ENCODE data around the gene TOPORS. TPM values are rescaled to one million over a fixed set of nuclear protein-coding genes. Genes with fewer than 3 reads are reported as not detected.

Gene TOPORS
- total RNA-seq, 2 donors from 2014 or later, result 25.4 to 29.5 TPM

DNA sequence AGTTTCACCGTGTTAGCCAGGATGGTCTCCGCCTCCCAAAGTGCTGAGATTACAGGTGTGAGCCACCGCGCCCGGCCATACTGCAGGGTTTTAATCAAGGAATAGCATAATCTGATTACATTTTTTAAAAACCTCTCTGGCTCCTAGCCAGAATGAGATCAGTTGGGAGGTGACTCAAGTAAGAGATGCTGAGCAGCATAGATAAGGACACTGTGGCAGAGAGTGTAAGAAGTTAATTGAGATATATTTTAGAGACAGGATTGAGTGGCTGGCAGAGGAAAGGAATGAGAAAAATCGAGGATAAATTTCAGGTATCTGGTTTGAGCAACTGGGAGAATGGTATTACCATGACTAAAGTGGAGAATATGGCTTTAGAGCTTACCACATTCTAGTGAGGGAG, 19.1 kb downstream of the TOPORS start:
- WGBS, 2 experiments (ENCODE audit: insufficient coverage in 1 of 2, insufficient read length in 1 of 2), result 93 to 99% methylated on average over 6 of the region's 6 CpGs
- H3K4me1 ChIP-seq (ENCODE audit: control insufficient read depth, insufficient read depth, low read length), result no peaks in the 10 kb centered on the region
- Mint-ChIP-seq H3K4me3 (no peak overlapping the region), H3K36me3 (ENCODE audit: low read depth) (peaks cover 30% of the 10 kb centered on the region), H3K9me3 (peaks cover 12% of the 10 kb centered on the region), H3K27me3 (ENCODE audit: insufficient read depth) (peaks cover 26% of the 10 kb centered on the region), H3K4me1 (peaks cover 6% of the 10 kb centered on the region), H3K27ac (no peak overlapping the region)
- no peak overlapping the region for H3K9ac ChIP-seq (ENCODE audit: extremely low read depth, low read length, poor library complexity, severe bottlenecking)
- DNase-seq, result no peak
- no peak overlapping the region for H3K27ac ChIP-seq (ENCODE audit: low read depth, low read length)
- peaks cover 16% of the 10 kb centered on the region for H3K9me3 ChIP-seq (ENCODE audit: control insufficient read depth, low read length)
- TF ChIP-seq, protein P1, sequence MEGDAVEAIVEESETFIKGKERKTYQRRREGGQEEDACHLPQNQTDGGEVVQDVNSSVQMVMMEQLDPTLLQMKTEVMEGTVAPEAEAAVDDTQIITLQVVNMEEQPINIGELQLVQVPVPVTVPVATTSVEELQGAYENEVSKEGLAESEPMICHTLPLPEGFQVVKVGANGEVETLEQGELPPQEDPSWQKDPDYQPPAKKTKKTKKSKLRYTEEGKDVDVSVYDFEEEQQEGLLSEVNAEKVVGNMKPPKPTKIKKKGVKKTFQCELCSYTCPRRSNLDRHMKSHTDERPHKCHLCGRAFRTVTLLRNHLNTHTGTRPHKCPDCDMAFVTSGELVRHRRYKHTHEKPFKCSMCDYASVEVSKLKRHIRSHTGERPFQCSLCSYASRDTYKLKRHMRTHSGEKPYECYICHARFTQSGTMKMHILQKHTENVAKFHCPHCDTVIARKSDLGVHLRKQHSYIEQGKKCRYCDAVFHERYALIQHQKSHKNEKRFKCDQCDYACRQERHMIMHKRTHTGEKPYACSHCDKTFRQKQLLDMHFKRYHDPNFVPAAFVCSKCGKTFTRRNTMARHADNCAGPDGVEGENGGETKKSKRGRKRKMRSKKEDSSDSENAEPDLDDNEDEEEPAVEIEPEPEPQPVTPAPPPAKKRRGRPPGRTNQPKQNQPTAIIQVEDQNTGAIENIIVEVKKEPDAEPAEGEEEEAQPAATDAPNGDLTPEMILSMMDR (conservative IDR thresholded peaks at IDR 0.05), result no peak
- peaks cover 8% of the 10 kb centered on the region for H3K36me3 ChIP-seq (ENCODE audit: control insufficient read depth, insufficient read depth, low read length)
- H3K27me3 ChIP-seq (ENCODE audit: control insufficient read depth, insufficient read depth, low read length, poor library complexity, severe bottlenecking), result peaks cover 12% of the 10 kb centered on the region
- no peak overlapping the region for H3K4me3 ChIP-seq (ENCODE audit: low read length)

GRCh38 chr9:32526707-32527048, 25.7 kb downstream of the TOPORS start:
- Histone ChIP-seq H3K4me3 (ENCODE audit: low read length) (peak overlapping the region; percentile 89), H3K9me3 (ENCODE audit: control insufficient read depth, low read length) (peaks cover 44% of the 10 kb centered on the region), H3K9ac (ENCODE audit: extremely low read depth, low read length, poor library complexity, severe bottlenecking) (peak overlapping the region; percentile 59), H3K27ac (ENCODE audit: low read depth, low read length) (no peak overlapping the region), H3K36me3 (ENCODE audit: control insufficient read depth, insufficient read depth, low read length) (no peaks in the 10 kb centered on the region), H3K4me1 (ENCODE audit: control insufficient read depth, insufficient read depth, low read length) (no peaks in the 10 kb centered on the region), H3K27me3 (ENCODE audit: control insufficient read depth, insufficient read depth, low read length, poor library complexity, severe bottlenecking) (peaks cover 10% of the 10 kb centered on the region)
- Mint-ChIP-seq H3K27ac (no peak overlapping the region), H3K36me3 (ENCODE audit: low read depth) (peaks cover 46% of the 10 kb centered on the region), H3K4me3 (peak overlapping the region; percentile 87), H3K4me1 (peaks cover 6% of the 10 kb centered on the region), H3K9me3 (peaks cover 46% of the 10 kb centered on the region), H3K27me3 (ENCODE audit: insufficient read depth) (peaks cover 14% of the 10 kb centered on the region)
- TF ChIP-seq, protein P1 (conservative IDR thresholded peaks at IDR 0.05), result no peak
- WGBS, 2 experiments (ENCODE audit: insufficient coverage in 1 of 2, insufficient read length in 1 of 2), result 80 to 100% methylated on average over 1 of the region's 2 CpGs
- no peak for DNase-seq

DNA sequence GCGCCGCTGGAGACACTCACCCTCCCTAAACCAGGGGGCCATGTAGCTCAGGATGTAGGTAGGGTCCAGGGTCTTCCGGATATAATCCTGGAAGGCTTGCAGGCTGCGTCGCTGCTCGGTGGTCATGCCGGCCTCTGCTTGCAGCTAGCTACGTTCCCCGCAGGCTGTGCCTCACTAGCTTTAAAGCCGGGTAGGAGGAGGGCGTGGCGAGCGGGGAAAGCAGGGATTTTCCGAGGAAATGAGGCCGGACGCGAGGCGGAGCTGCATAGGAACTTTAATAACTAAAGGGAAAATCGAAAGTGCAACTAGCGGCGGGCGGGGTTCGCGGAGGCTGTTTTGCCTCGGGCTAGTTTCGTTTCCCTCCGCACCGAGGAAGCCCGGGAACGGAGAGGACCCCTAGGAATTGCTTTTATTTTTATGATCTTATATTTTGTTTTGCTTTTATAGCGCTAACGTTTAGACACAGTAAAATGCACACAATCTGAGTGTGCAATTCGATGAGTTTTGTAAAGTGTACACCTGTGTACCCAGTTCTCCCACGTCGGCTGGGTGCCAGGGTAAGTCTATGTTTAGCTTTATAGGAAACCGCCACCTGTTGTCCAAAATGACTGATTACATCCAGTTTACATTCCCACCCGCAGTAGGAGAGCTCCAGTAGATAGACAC, 26.2 kb downstream of the TOPORS start, which contains the start of gene RIGI:
Gene RIGI (minus strand): TSS at position 156 of the 666 bp plus-strand sequence. CDS start 30 bp downstream, at position 126.
- peaks cover 9% of the 10 kb centered on the region for H3K27me3 Mint-ChIP-seq (ENCODE audit: insufficient read depth)
- TF ChIP-seq, protein P1 (conservative IDR thresholded peaks at IDR 0.05), result peak; percentile 78
- Histone ChIP-seq H3K4me1 (ENCODE audit: control insufficient read depth, insufficient read depth, low read length) (no peaks in the 10 kb centered on the region), H3K9me3 (ENCODE audit: control insufficient read depth, low read length) (peaks cover 45% of the 10 kb centered on the region), H3K36me3 (ENCODE audit: control insufficient read depth, insufficient read depth, low read length) (no peaks in the 10 kb centered on the region), H3K27ac (ENCODE audit: low read depth, low read length) (no peak within 1 kb of the TSS), H3K4me3 (ENCODE audit: low read length) (peak within 1 kb of the TSS; percentile 89), H3K9ac (ENCODE audit: extremely low read depth, low read length, poor library complexity, severe bottlenecking) (peak within 1 kb of the TSS; percentile 59), H3K27me3 (ENCODE audit: control insufficient read depth, insufficient read depth, low read length, poor library complexity, severe bottlenecking) (peaks cover 5% of the 10 kb centered on the region)
- DNase-seq, result peak; percentile 91
- peaks cover 47% of the 10 kb centered on the region for H3K36me3 Mint-ChIP-seq (ENCODE audit: low read depth)
- peaks cover 47% of the 10 kb centered on the region for H3K9me3 Mint-ChIP-seq
- peak within 1 kb of the TSS; percentile 95 for H3K27ac Mint-ChIP-seq
- WGBS, 2 experiments (ENCODE audit: insufficient coverage in 1 of 2, insufficient read length in 1 of 2), result 0 to 1% methylated on average over 18 to 37 of the region's 37 CpGs
- peak within 1 kb of the TSS; percentile 87 for H3K4me3 Mint-ChIP-seq
- H3K4me1 Mint-ChIP-seq, result peaks cover 5% of the 10 kb centered on the region
